Measurements from ENCODE around the gene SNX18.

SNX18 gene

GRCh38 chr5:54580997-54581811 lies 63.6 kb downstream of the SNX18 start:
- TF ChIP-seq CTCF (conservative IDR thresholded peaks at IDR 0.05; ENCODE audit: low read depth, low read length): no peak
- H3K4me3 ChIP-seq (IDR thresholded peaks at IDR 0.05; ENCODE audit: insufficient read depth, low read depth, low read length): no peak overlapping the region
- H2AFZ ChIP-seq (ENCODE audit: low read depth): no peak overlapping the region
- H3K4me2 ChIP-seq: no peak overlapping the region
- H3K27me3 ChIP-seq (ENCODE audit: insufficient read depth, low read depth): no peaks in the 10 kb centered on the region
- H3K36me3 ChIP-seq (ENCODE audit: insufficient read depth): no peaks in the 10 kb centered on the region
- H3K27ac ChIP-seq: no peak overlapping the region
- no peaks in the 10 kb centered on the region for H3K79me2 ChIP-seq (ENCODE audit: insufficient read depth, low read depth)
- no peak overlapping the region for H3K9ac ChIP-seq
- H3K4me1 ChIP-seq (ENCODE audit: low read depth, poor library complexity, severe bottlenecking): no peaks in the 10 kb centered on the region
- H4K20me1 ChIP-seq (ENCODE audit: insufficient read depth): no peaks in the 10 kb centered on the region

- Histone ChIP-seq H4K20me1 (ENCODE audit: insufficient read depth) (no peaks in the 10 kb centered on the region), H3K27ac (no peak overlapping the region), H3K27me3 (ENCODE audit: insufficient read depth, low read depth) (no peaks in the 10 kb centered on the region), H3K4me2 (no peak overlapping the region), H3K79me2 (ENCODE audit: insufficient read depth, low read depth) (no peaks in the 10 kb centered on the region), H3K36me3 (ENCODE audit: insufficient read depth) (no peaks in the 10 kb centered on the region), H3K4me1 (ENCODE audit: low read depth, poor library complexity, severe bottlenecking) (no peaks in the 10 kb centered on the region), H3K9ac (no peak overlapping the region), H3K4me3 (IDR thresholded peaks at IDR 0.05; ENCODE audit: insufficient read depth, low read depth, low read length) (no peak overlapping the region), H2AFZ (ENCODE audit: low read depth) (no peak overlapping the region)
- no peak for TF ChIP-seq CTCF (conservative IDR thresholded peaks at IDR 0.05; ENCODE audit: low read depth, low read length)
Observed at GRCh38 chr5:54581831-54582548, 64.4 kb downstream of the SNX18 start.

- TF ChIP-seq CTCF (conservative IDR thresholded peaks at IDR 0.05; ENCODE audit: low read depth, low read length): no peak
- Histone ChIP-seq H3K4me3 (IDR thresholded peaks at IDR 0.05; ENCODE audit: insufficient read depth, low read depth, low read length) (no peak overlapping the region), H3K27me3 (ENCODE audit: insufficient read depth, low read depth) (no peaks in the 10 kb centered on the region), H3K27ac (no peak overlapping the region), H3K4me2 (no peak overlapping the region), H3K79me2 (ENCODE audit: insufficient read depth, low read depth) (no peaks in the 10 kb centered on the region), H3K4me1 (ENCODE audit: low read depth, poor library complexity, severe bottlenecking) (peaks cover 7% of the 10 kb centered on the region), H4K20me1 (ENCODE audit: insufficient read depth) (no peaks in the 10 kb centered on the region), H3K9ac (no peak overlapping the region), H3K36me3 (ENCODE audit: insufficient read depth) (no peaks in the 10 kb centered on the region), H2AFZ (ENCODE audit: low read depth) (no peak overlapping the region)
Observed at GRCh38 chr5:54586336-54586735, 68.8 kb downstream of the SNX18 start.

- H3K4me1 ChIP-seq (ENCODE audit: low read depth, poor library complexity, severe bottlenecking): peaks cover 7% of the 10 kb centered on the region
- TF ChIP-seq CTCF (conservative IDR thresholded peaks at IDR 0.05; ENCODE audit: low read depth, low read length): no peak
- H3K9ac ChIP-seq: no peak overlapping the region
- H2AFZ ChIP-seq (ENCODE audit: low read depth): no peak overlapping the region
- H3K4me2 ChIP-seq: no peak overlapping the region
- no peaks in the 10 kb centered on the region for H4K20me1 ChIP-seq (ENCODE audit: insufficient read depth)
- H3K4me3 ChIP-seq (IDR thresholded peaks at IDR 0.05; ENCODE audit: insufficient read depth, low read depth, low read length): no peak overlapping the region
- H3K36me3 ChIP-seq (ENCODE audit: insufficient read depth): no peaks in the 10 kb centered on the region
- no peaks in the 10 kb centered on the region for H3K79me2 ChIP-seq (ENCODE audit: insufficient read depth, low read depth)
- no peak overlapping the region for H3K27ac ChIP-seq
- no peaks in the 10 kb centered on the region for H3K27me3 ChIP-seq (ENCODE audit: insufficient read depth, low read depth)
Observed at GRCh38 chr5:54589786-54590185, 72.2 kb downstream of the SNX18 start.
